Tibial nerve (tissue), 4 donors: ENCODE measurements around the gene ZFAND4. TPM values are rescaled to one million over a fixed set of nuclear protein-coding genes. Genes with fewer than 3 reads are reported as not detected.

Source experiments
- DNase-seq, 2 donors: peaks; one replicate each; pipeline ENCODE4 v3.0.0-alpha.2; 2019; ENCODE audit warnings: low spot score in 2 of 2
- H3K27ac ChIP-seq, 4 donors: fragments of 200-600 bp; sonication (generic) in 3 of 4; one replicate each; pipeline ENCODE4 v1.5.1; 2017 to 2019; ENCODE audit warnings: mild to moderate bottlenecking in 1 of 4
- H3K27me3 ChIP-seq, 2 donors: fragments of 200-600 bp; sonication (generic) in 1 of 2; one replicate each; pipeline versions ENCODE4 v1.5.1 to v1.6.0; 2017 to 2019
- H3K36me3 ChIP-seq, 3 donors: fragments of 200-600 bp; sonication (generic); one replicate each; pipeline ENCODE4 v1.5.1; 2018 to 2019
- H3K4me1 ChIP-seq, 4 donors: fragments of 200-600 bp; sonication (generic) in 3 of 4; one replicate each; pipeline ENCODE4 v1.5.1; 2017 to 2019
- H3K4me3 ChIP-seq, 4 donors: fragments of 200-600 bp; sonication (generic) in 3 of 4; one replicate each; pipeline ENCODE4 v1.5.1; 2017 to 2019; ENCODE audit warnings: mild to moderate bottlenecking in 1 of 4, moderate library complexity in 1 of 4
- H3K9me3 ChIP-seq, 4 donors: fragments of 200-600 bp; sonication (generic) in 3 of 4; one replicate each; pipeline ENCODE4 v1.5.1; 2017 to 2019
- EP300 ChIP-seq, 2 donors: sonication (generic); formaldehyde crosslinking; IDR thresholded peaks; one replicate each; pipeline ENCODE4 v1.6.1; 2017; ENCODE audit warnings: antibody characterized with exemption in 2 of 2, mild to moderate bottlenecking in 1 of 2
- POLR2A ChIP-seq, 2 donors: fragments of 450-650 bp; IDR thresholded peaks; one replicate each; pipeline ENCODE4 v1.6.1; 2017; ENCODE audit warnings: antibody characterized with exemption in 2 of 2, mild to moderate bottlenecking in 2 of 2, moderate library complexity in 2 of 2
- WGBS, 2 donors: methylation state at CpG; one replicate each; pipeline ENCODE4 v1.1.5; 2018; 5-methylcytosine and 5-hydroxymethylcytosine counted together
- total RNA-seq, 4 donors: library from RNA; depleted of rRNA; stranded (reverse); fragments of >200 nt; gene quantifications; one replicate each; pipeline ENCODE4 v1.1.0, GENCODE V29; 2016
- TF ChIP-seq, protein P1 (sequence below), 5 experiments: fragments of 200-600 bp in 3 of 5; fragments of 450-650 bp in 2 of 5; sonication (generic) in 3 of 5; IDR thresholded peaks; one replicate each; pipeline ENCODE4 v1.5.1; 2016 to 2019; ENCODE audit warnings: antibody characterized with exemption in 5 of 5, mild to moderate bottlenecking in 3 of 5, moderate library complexity in 2 of 5

Gene ZFAND4
- total RNA-seq, 4 donors from 2014 or later: 23.8 to 40.0 (median 32.1) TPM

DNA sequence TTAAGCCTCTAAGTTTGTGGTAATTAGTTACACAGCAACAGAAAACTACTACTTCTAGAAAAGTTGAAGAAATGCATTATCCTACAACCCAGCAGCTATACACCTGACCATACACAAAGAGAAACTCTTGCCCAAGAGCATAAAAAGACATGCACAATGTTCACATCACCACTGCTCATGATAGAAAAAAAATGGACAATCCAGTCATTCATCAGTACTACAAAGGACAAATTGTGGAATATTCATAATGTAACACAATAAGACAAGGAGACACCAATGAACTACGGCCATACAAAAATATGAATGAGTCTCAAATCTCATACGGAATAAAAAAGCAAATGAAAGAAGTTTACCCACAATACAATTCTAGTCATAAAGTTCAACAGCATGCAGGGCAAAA lies 87.4 kb downstream of the ZFAND4 start:
- peaks cover 0 to 14% (median 2%) of the 10 kb centered on the region in 4 donors for H3K9me3 ChIP-seq
- no peak overlapping the region for H3K27ac ChIP-seq
- no peak for DNase-seq
- no peak for TF ChIP-seq POLR2A (IDR thresholded peaks at IDR 0.05)
- peaks cover 0 to 31% (median 0%) of the 10 kb centered on the region in 3 donors for H3K36me3 ChIP-seq
- H3K27me3 ChIP-seq: no peaks in the 10 kb centered on the region
- WGBS, 2 donors: 54 to 56% methylated on average over 2 of the region's 2 CpGs
- H3K4me3 ChIP-seq: no peak overlapping the region
- peaks cover 0 to 14% (median 2%) of the 10 kb centered on the region in 4 donors for H3K4me1 ChIP-seq

DNA sequence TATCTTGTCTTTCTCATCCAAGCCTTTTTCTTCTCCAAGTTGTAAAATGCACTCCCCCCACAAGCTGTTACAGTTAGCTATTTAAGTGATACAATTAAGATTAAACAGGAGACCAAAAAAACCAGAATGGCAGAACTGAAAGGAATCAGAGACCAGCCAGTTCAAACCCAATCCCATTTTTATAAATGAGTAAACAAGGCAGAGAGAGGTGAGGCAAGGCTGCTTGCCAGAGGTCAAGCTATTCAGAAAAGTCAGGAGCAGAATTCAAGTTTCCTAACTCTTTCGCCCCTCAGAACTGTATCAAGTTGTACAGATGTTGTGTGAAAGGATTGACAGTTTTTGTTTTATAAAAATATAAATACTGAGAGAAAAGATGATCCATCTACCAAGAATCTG lies 90.2 kb downstream of the ZFAND4 start:
- peaks cover 0 to 14% (median 2%) of the 10 kb centered on the region in 4 donors for H3K9me3 ChIP-seq
- no peak overlapping the region for H3K27ac ChIP-seq
- TF ChIP-seq, protein P1, sequence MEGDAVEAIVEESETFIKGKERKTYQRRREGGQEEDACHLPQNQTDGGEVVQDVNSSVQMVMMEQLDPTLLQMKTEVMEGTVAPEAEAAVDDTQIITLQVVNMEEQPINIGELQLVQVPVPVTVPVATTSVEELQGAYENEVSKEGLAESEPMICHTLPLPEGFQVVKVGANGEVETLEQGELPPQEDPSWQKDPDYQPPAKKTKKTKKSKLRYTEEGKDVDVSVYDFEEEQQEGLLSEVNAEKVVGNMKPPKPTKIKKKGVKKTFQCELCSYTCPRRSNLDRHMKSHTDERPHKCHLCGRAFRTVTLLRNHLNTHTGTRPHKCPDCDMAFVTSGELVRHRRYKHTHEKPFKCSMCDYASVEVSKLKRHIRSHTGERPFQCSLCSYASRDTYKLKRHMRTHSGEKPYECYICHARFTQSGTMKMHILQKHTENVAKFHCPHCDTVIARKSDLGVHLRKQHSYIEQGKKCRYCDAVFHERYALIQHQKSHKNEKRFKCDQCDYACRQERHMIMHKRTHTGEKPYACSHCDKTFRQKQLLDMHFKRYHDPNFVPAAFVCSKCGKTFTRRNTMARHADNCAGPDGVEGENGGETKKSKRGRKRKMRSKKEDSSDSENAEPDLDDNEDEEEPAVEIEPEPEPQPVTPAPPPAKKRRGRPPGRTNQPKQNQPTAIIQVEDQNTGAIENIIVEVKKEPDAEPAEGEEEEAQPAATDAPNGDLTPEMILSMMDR (IDR thresholded peaks at IDR 0.05): no peak
- TF ChIP-seq EP300 (IDR thresholded peaks at IDR 0.05) (no peak), POLR2A (IDR thresholded peaks at IDR 0.05) (no peak)
- no peak for DNase-seq
- H3K27me3 ChIP-seq: no peaks in the 10 kb centered on the region
- H3K4me1 ChIP-seq: peaks cover 0 to 14% (median 2%) of the 10 kb centered on the region in 4 donors
- no peak overlapping the region for H3K4me3 ChIP-seq
- 83 to 91% methylated on average over 1 of the region's 1 CpG for WGBS, 2 donors
- peaks cover 0 to 20% (median 0%) of the 10 kb centered on the region in 3 donors for H3K36me3 ChIP-seq

DNA sequence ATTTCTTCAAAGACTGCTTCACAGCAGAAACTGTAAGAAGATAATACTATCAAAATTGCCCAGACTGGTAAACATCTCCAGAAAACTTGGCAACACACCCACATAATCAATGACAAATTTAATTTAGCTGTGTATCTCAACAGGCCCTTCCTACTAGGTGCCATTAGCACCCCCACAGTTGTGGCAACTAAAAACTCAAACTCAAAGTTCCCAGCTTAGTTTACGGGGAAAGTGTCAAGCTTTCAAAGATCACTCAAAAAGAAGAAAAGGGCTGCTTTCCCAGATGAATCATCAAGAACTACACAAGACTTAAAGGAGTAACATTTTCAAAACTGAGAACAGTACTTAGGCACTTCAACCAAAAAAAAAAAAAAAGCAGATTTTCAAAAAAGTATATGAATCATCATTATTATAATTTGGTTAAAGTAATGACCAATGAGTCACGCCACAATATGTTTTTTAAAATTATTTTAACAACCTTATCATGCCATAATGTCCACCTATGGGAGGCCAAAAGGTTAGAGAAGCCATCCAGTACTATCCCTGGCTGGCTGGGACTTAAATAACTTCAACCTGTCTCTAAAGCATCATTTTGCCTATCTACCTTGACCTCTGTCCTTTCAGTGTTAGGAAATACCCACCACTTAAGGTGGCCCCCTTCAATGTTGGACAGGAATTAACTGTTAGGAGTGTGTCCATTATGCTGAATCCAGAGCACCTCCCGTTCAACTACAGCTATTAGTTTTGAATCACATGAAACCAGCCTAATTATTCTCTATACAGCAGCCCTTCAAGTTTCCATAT lies 90.8 kb downstream of the ZFAND4 start:
- no peak for DNase-seq
- peaks cover 0 to 16% (median 0%) of the 10 kb centered on the region in 3 donors for H3K36me3 ChIP-seq
- peaks cover 0 to 10% (median 2%) of the 10 kb centered on the region in 4 donors for H3K9me3 ChIP-seq
- no peak for TF ChIP-seq POLR2A (IDR thresholded peaks at IDR 0.05)
- TF ChIP-seq, protein P1 (IDR thresholded peaks at IDR 0.05): no peak
- no peak for TF ChIP-seq EP300 (IDR thresholded peaks at IDR 0.05)
- no peak overlapping the region for H3K27ac ChIP-seq
- no peaks in the 10 kb centered on the region for H3K27me3 ChIP-seq
- H3K4me3 ChIP-seq: no peak overlapping the region
- peaks cover 0 to 14% (median 2%) of the 10 kb centered on the region in 4 donors for H3K4me1 ChIP-seq
- 79 to 88% methylated on average over 3 of the region's 3 CpGs for WGBS, 2 donors

DNA sequence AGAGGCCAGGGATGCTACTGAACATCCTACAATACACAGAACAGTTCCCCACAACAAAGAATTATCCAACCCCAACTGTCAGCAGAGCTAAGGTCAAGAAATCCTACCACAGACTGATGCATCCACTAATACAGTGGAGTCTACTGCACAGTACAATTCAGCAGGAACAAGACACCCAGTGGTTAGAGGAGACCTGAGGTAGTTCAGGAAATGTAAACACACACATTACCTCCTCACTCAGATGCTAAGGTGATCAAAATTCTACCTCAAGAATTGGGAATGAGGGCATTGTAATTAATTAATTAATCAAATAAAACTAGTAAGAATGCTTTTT lies 91.4 kb downstream of the ZFAND4 start:
- Histone ChIP-seq H3K4me1 (peaks cover 0 to 14% (median 2%) of the 10 kb centered on the region in 4 donors), H3K4me3 (no peak overlapping the region), H3K9me3 (peaks cover 0 to 7% (median 2%) of the 10 kb centered on the region in 4 donors), H3K36me3 (peaks cover 0 to 10% (median 0%) of the 10 kb centered on the region in 3 donors), H3K27me3 (no peaks in the 10 kb centered on the region), H3K27ac (no peak overlapping the region)
- no peak for DNase-seq
- TF ChIP-seq POLR2A (IDR thresholded peaks at IDR 0.05) (no peak), EP300 (IDR thresholded peaks at IDR 0.05) (no peak)
- TF ChIP-seq, protein P1 (IDR thresholded peaks at IDR 0.05): no peak

DNA sequence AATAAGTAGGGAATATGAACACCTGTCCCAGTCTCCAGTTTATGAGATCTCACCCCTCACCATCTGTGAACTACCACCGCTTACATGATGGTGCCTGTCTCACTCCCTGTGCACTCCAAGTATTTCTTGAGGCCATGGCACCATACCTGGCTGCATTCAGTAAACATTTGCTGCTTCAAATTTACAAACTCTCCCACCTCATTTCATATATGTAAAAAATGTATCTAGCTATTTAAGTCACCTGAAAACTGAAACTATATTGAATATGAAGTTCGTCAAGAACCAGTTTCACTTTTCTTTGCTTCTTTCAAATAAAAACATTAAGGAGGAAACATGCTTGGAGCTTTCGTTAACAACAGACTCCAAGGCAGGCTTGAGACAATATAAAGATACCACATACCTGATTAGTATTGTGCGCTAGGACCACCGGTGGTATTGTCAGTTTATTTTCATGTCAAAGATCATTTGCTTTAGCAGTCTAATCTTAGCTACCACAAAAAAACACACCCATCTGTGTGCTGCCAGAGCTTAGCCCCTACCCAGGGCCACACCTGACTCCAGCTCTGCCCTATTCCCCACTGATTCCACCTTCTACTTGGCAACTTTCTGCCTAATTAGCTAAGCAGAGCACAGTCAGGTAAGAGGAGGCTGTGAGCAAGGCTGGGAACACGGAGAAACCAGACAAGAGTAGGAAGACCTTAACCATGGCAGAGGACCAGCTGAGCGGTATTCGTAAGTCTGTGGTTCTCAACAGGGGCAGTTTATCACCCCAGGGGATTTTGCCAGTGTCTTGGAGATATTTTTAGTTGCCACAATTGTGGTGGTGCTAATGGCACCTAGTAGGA lies 92.0 kb downstream of the ZFAND4 start:
- TF ChIP-seq EP300 (IDR thresholded peaks at IDR 0.05) (no peak), POLR2A (IDR thresholded peaks at IDR 0.05) (no peak)
- TF ChIP-seq, protein P1 (IDR thresholded peaks at IDR 0.05): no peak
- no peak for DNase-seq
- WGBS, 2 donors: 68 to 69% methylated on average over 8 of the region's 8 CpGs
- H3K36me3 ChIP-seq: peaks cover 0 to 7% (median 0%) of the 10 kb centered on the region in 3 donors
- peaks cover 0 to 14% (median 2%) of the 10 kb centered on the region in 4 donors for H3K4me1 ChIP-seq
- peak overlapping the region in 1 of 4 donors; percentile 61 for H3K27ac ChIP-seq
- H3K27me3 ChIP-seq: no peaks in the 10 kb centered on the region
- H3K9me3 ChIP-seq: peaks cover 0 to 7% (median 2%) of the 10 kb centered on the region in 4 donors
- H3K4me3 ChIP-seq: peak overlapping the region in 2 of 4 donors; percentile 2 to 8
